Upper lobe of left lung (tissue), 6 donors: ENCODE data around the gene KRTAP5-10. TPM values are rescaled to one million over a fixed set of nuclear protein-coding genes. Genes with fewer than 3 reads are reported as not detected.
"Not testable (repeated sequence)": the region's sequence is repeated elsewhere in the genome, so short reads cannot be mapped to it uniquely, and the experiment has no call there.

Experiments
- ATAC-seq, 2 donors: fragments of 200-7000 bp; cut with Tn5 transposase; one replicate each; pipeline ENCODE4 v1.9.1; 2022; ENCODE audit warnings: mild to moderate bottlenecking in 2 of 2, moderate library complexity in 2 of 2; ENCODE audit not compliant: low FRiP score in 2 of 2
- DNase-seq, 2 donors: peaks; one replicate each; pipeline ENCODE4 v3.0.0-alpha.2; 2019 to 2020
- H3K27ac ChIP-seq, 4 donors: fragments of 200-600 bp; sonication (generic); one replicate each; pipeline ENCODE4 v1.5.1; 2016 to 2019
- H3K27me3 ChIP-seq, 4 donors: fragments of 200-600 bp; sonication (generic); one replicate each; pipeline ENCODE4 v1.5.1; 2017 to 2019
- H3K36me3 ChIP-seq, 4 donors: fragments of 200-600 bp; sonication (generic); one replicate each; pipeline ENCODE4 v1.5.1; 2016 to 2019
- H3K4me1 ChIP-seq, 4 donors: fragments of 200-600 bp; sonication (generic); one replicate each; pipeline ENCODE4 v1.5.1; 2018 to 2019
- H3K4me3 ChIP-seq, 4 donors: fragments of 200-600 bp; sonication (generic); one replicate each; pipeline ENCODE4 v1.5.1; 2017 to 2019; ENCODE audit warnings: mild to moderate bottlenecking in 2 of 4, moderate library complexity in 1 of 4
- H3K9me3 ChIP-seq, 4 donors: fragments of 200-600 bp; sonication (generic); one replicate each; pipeline ENCODE4 v1.5.1; 2018 to 2019
- EP300 ChIP-seq, 4 donors: sonication (generic); formaldehyde crosslinking; IDR thresholded peaks; one replicate each; pipeline ENCODE4 v1.5.1; 2017; ENCODE audit warnings: antibody characterized with exemption in 4 of 4, control low read depth in 2 of 4
- POLR2A ChIP-seq, 4 donors: fragments of 450-650 bp; IDR thresholded peaks; one replicate each; pipeline ENCODE4 v1.5.1; 2016 to 2017; ENCODE audit warnings: antibody characterized with exemption in 4 of 4, mild to moderate bottlenecking in 2 of 4
- POLR2AphosphoS5 ChIP-seq, 2 donors: sonication (generic); formaldehyde crosslinking; IDR thresholded peaks; one replicate each; pipeline ENCODE4 v1.5.1; 2017; ENCODE audit warnings: antibody characterized with exemption in 2 of 2
- WGBS, 2 donors: methylation state at CpG; one replicate each; pipeline ENCODE4 v1.1.5; 2017 to 2018; 5-methylcytosine and 5-hydroxymethylcytosine counted together
- total RNA-seq, 6 donors: library from RNA; depleted of rRNA in 4 of 6; stranded (reverse); fragments of >200 nt in 4 of 6; gene quantifications; one replicate each; pipeline versions ENCODE4 v1.1.0 to v1.2.1, GENCODE V29; 2016 to 2021
- TF ChIP-seq, protein P1 (sequence below), 6 experiments: fragments of 450-650 bp in 4 of 6; fragments of 200-600 bp in 2 of 6; sonication (generic) in 2 of 6; IDR thresholded peaks; one replicate each; pipeline ENCODE4 v1.5.1; 2016 to 2019; ENCODE audit warnings: antibody characterized with exemption in 6 of 6
- donor health status: DM: no; HTN: no; CAD: no; lungs with moderate emphysema.
- donor health status: DM: no; HTN: yes; CAD: no; lungs with severe emphysema.

KRTAP5-10 gene
- total RNA-seq, 6 donors from 2014 or later = 0.34 TPM; not detected in 5

DNA sequence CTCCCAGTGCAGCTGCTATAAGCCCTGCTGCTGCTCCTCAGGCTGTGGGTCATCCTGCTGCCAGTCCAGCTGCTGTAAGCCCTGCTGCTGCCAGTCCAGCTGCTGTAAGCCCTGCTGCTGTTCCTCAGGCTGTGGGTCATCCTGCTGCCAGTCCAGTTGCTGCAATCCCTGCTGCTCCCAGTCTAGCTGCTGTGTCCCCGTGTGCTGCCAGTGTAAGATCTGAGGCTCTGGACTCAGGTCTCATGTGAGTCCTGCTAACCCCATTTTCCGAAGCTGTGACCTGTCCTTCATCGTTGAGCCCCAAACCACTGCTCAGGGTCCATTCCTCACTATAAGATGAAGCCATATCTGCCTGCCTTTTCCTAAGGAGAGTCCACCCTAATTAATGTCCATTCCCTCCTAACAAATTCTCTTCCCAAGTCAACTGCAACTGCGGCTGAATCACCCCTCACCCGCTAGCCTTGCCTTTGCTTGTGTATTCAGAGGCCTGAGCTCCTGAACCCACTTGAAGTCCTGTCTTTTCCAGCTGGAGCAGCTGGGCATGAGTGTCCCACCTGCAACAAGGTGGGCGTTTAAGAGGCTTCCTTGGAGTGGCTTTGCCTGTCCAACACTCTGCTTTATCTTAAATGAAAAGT, 37.7 kb upstream of the KRTAP5-10 start:
- Histone ChIP-seq H3K4me3 (no peak overlapping the region), H3K36me3 (no peaks in the 10 kb centered on the region), H3K27me3 (no peaks in the 10 kb centered on the region), H3K4me1 (no peaks in the 10 kb centered on the region), H3K27ac (no peak overlapping the region), H3K9me3 (no peaks in the 10 kb centered on the region)
- TF ChIP-seq, protein P1, sequence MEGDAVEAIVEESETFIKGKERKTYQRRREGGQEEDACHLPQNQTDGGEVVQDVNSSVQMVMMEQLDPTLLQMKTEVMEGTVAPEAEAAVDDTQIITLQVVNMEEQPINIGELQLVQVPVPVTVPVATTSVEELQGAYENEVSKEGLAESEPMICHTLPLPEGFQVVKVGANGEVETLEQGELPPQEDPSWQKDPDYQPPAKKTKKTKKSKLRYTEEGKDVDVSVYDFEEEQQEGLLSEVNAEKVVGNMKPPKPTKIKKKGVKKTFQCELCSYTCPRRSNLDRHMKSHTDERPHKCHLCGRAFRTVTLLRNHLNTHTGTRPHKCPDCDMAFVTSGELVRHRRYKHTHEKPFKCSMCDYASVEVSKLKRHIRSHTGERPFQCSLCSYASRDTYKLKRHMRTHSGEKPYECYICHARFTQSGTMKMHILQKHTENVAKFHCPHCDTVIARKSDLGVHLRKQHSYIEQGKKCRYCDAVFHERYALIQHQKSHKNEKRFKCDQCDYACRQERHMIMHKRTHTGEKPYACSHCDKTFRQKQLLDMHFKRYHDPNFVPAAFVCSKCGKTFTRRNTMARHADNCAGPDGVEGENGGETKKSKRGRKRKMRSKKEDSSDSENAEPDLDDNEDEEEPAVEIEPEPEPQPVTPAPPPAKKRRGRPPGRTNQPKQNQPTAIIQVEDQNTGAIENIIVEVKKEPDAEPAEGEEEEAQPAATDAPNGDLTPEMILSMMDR (IDR thresholded peaks at IDR 0.05) = no peak
- TF ChIP-seq EP300 (IDR thresholded peaks at IDR 0.05) (no peak), POLR2AphosphoS5 (IDR thresholded peaks at IDR 0.05) (no peak), POLR2A (IDR thresholded peaks at IDR 0.05) (no peak)
- WGBS, 2 donors = 86 to 87% methylated on average over 6 of the region's 6 CpGs
- no peak for DNase-seq
- ATAC-seq = no peak

- WGBS, 2 donors = 89 to 91% methylated on average over 11 of the region's 11 CpGs
- H3K27ac ChIP-seq = no peak overlapping the region
- no peaks in the 10 kb centered on the region for H3K4me1 ChIP-seq
- H3K9me3 ChIP-seq = no peaks in the 10 kb centered on the region
- DNase-seq = no peak
- TF ChIP-seq, protein P1 (IDR thresholded peaks at IDR 0.05) = no peak
- TF ChIP-seq POLR2AphosphoS5 (IDR thresholded peaks at IDR 0.05) = no peak
- TF ChIP-seq POLR2A (IDR thresholded peaks at IDR 0.05) = no peak
- no peak for TF ChIP-seq EP300 (IDR thresholded peaks at IDR 0.05)
- H3K4me3 ChIP-seq = no peak overlapping the region
- H3K27me3 ChIP-seq = no peaks in the 10 kb centered on the region
- no peak for ATAC-seq
- no peaks in the 10 kb centered on the region for H3K36me3 ChIP-seq
Observed at GRCh38 chr11:71530602-71531001, 34.8 kb upstream of the KRTAP5-10 start.

DNA sequence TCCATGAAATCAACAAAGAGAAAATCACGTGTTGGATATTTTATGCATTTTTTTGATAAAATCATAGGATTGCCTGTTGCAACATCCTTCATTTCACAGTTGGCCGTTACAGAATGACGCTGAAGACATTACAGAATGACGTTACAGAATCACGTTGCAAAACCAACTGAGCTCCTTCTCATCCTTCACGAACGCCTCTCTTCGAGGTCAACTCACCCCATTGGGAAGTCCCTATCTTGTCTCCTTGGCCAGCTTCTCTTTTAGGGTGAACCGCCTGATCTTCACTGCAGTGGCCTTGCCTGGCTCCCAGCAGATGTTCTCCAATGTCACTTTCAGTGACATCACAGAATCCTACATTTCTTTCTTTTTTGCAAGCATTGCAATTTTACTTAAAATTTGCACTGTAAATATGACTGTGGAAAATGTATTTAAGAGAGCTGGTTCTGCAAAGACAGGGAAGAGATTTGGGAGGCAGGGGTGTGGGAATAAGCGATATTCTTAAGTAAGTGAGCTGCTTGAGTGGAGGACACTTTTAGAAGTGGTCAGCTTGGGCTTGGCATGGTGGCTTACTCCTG, 33.2 kb upstream of the KRTAP5-10 start:
- no peaks in the 10 kb centered on the region for H3K9me3 ChIP-seq
- WGBS, 2 donors = 71 to 75% methylated on average over 10 of the region's 10 CpGs
- no peak overlapping the region for H3K4me3 ChIP-seq
- no peaks in the 10 kb centered on the region for H3K4me1 ChIP-seq
- no peaks in the 10 kb centered on the region for H3K36me3 ChIP-seq
- ATAC-seq (no peak), DNase-seq (no peak)
- no peaks in the 10 kb centered on the region for H3K27me3 ChIP-seq
- no peak for TF ChIP-seq EP300 (IDR thresholded peaks at IDR 0.05)
- TF ChIP-seq POLR2A (IDR thresholded peaks at IDR 0.05) = no peak
- TF ChIP-seq, protein P1 (IDR thresholded peaks at IDR 0.05) = no peak
- no peak for TF ChIP-seq POLR2AphosphoS5 (IDR thresholded peaks at IDR 0.05)
- H3K27ac ChIP-seq = no peak overlapping the region

DNA sequence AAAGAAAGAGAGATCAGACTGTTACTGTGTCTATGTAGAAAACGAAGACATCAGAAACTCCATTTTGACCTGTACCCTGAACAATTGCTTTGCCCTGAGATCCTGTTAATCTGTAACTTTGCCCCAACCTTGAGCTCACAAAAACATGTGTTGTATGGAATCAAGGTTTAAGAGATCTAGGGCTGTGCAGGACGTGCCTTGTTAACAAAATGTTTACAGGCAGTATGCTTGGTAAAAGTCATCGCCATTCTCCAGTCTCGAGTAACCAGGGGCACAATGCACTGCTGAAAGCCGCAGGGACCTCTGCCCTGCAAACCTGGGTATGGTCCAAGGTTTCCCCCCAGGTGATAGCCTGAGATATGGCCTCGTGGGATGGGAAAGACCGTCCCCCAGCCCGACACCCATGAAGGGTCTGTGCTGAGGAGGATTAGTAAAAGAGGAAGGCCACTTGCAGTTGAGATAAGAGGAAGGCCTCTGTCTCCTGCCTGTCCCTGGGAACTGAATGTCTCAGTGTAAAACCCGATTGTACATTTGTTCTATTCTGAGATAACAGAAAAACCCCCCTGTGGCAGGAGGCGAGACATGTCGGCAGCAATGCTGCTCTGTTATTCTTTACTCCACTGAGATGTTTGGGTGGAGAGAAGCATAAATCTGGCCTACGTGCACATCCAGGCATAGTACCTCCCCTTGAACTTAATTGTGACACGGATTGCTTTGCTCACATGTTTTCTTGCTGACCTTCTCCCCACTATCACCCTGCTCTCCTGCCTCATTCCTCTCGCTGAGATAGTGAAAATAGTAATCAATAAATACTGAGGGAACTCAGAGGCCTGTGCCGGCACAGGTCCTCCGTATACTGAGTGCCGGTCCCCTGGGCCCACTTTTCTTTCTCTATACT, 30.4 kb upstream of the KRTAP5-10 start:
- not testable (repeated sequence) for H3K9me3 ChIP-seq, ATAC-seq, H3K27ac ChIP-seq, H3K36me3 ChIP-seq, H3K27me3 ChIP-seq, H3K4me3 ChIP-seq, H3K4me1 ChIP-seq, DNase-seq
- WGBS, 2 donors = 76 to 83% methylated on average over 17 of the region's 17 CpGs

- H3K4me1 ChIP-seq = no peaks in the 10 kb centered on the region
- H3K27me3 ChIP-seq = no peaks in the 10 kb centered on the region
- DNase-seq (no peak), ATAC-seq (no peak)
- no peak overlapping the region for H3K27ac ChIP-seq
- no peaks in the 10 kb centered on the region for H3K36me3 ChIP-seq
- no peaks in the 10 kb centered on the region for H3K9me3 ChIP-seq
- TF ChIP-seq EP300 (IDR thresholded peaks at IDR 0.05) (no peak), POLR2AphosphoS5 (IDR thresholded peaks at IDR 0.05) (no peak), POLR2A (IDR thresholded peaks at IDR 0.05) (no peak)
- TF ChIP-seq, protein P1 (IDR thresholded peaks at IDR 0.05) = no peak
- 87 to 93% methylated on average over 9 of the region's 9 CpGs for WGBS, 2 donors
- no peak overlapping the region for H3K4me3 ChIP-seq
Observed at GRCh38 chr11:71535825-71536224, 29.5 kb upstream of the KRTAP5-10 start.
